Gastroesophageal sphincter (tissue), 2 donors: ENCODE results near the gene CYB561A3.

Experiments
- POLR2A ChIP-seq, 2 donors: fragments of 450-650 bp; IDR thresholded peaks; one replicate each; pipeline ENCODE4 v1.6.1; 2017; ENCODE audit warnings: antibody characterized with exemption in 2 of 2, mild to moderate bottlenecking in 2 of 2, moderate library complexity in 1 of 2
- POLR2AphosphoS5 ChIP-seq: sonication (generic); formaldehyde crosslinking; IDR thresholded peaks from one replicate; pipeline ENCODE4 v1.6.1; 2017; ENCODE audit warnings: antibody characterized with exemption

DNA sequence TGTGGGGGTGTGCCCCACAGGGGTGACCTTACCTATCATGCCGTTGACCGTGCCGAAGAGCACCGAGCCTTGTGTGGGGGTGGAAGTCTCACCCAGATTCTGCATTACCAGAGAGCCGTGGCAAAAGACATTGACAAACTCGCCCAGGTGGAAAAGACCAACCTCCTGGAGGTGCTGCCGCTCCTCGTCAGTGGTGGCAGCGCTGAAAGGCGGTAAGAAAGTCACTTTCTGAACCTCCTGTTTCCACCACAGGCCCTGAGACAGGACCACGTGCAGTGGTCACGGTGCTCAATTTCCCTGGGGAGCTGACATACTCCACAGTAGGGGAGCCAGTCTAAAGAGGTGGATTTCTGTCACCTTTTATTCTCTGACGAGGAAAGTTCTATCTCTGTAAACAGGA, 59.1 kb downstream of the CYB561A3 start:
- TF ChIP-seq POLR2A (IDR thresholded peaks at IDR 0.05) = no peak
- no peak for TF ChIP-seq POLR2AphosphoS5
